ENCODE measurements around the gene SPNS3. TPM values are rescaled to one million over a fixed set of nuclear protein-coding genes. Genes with fewer than 3 reads are reported as not detected.

Gene SPNS3
- total and polyA plus RNA-seq, 10 of the 15 experiments (the other 5 are each of a cell fraction or from before 2014, with no cell fraction given), result 0.16 to 2.6 (median 0.97) TPM

DNA sequence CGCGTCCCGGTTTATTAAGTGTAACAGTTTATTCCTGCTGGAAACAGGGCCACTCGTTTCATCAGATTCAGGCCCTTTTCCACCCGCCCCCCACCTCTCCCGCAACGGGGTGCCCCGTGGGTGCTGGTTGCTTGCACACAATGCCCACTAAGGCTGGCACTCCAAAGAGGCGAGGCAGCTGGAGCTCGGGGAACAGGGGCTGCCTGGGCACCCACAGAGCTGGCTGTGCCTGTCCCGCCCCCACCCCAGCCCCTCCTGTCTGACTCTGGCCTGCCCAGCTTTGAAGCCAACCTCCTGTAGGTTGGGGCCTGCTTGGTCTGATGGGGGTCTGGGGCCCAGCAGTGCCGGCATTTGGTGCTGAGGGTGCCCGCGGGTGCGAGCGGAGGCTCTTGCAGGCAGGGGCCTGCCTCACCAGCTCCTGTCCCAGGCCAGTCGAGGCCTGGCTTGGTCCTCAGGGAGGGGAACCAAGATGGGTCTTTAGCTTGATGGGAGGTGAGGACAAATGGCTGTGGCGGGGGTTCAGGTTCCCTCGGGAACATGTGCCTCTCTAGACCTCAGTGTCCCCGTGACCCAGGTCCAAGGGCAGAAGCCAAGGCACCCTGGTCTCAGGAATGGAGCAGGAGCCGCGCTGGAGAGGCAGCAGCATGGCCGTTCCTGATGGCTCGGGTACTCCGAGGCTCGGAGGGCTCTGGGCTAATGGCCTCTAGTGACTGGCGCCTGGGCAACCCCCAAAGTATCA lies 101.4 kb downstream of the SPNS3 start:
- Histone ChIP-seq H3K27me3 (replicated peaks in 1 of 2; ENCODE audit: control insufficient read depth in 2 of 2, insufficient read depth in 2 of 2, low read length in 1 of 2) (no peaks in the 10 kb centered on the region), H3K27ac (ENCODE audit: control insufficient read depth, insufficient read depth) (no peak overlapping the region), H4K20me1 (ENCODE audit: control insufficient read depth, insufficient read depth) (no peaks in the 10 kb centered on the region), H3K4me1 (ENCODE audit: control insufficient read depth, insufficient read depth, low read length) (no peaks in the 10 kb centered on the region), H2AFZ (ENCODE audit: control insufficient read depth, low read depth, low read length) (no peak overlapping the region), H3K36me3 (ENCODE audit: control insufficient read depth in 2 of 2, insufficient read depth in 2 of 2, low read length in 1 of 2) (peaks cover 0 to 11% of the 10 kb centered on the region in 2 experiments; a peak in 3 of 4 replicates), H3K9ac (ENCODE audit: control insufficient read depth, insufficient read depth, low read length) (no peak overlapping the region), H3K79me2 (ENCODE audit: control insufficient read depth, insufficient read depth, low read length) (no peaks in the 10 kb centered on the region), H3K9me3 (replicated peaks; ENCODE audit: control insufficient read depth, insufficient read depth, low read length) (no peaks in the 10 kb centered on the region), H3K4me2 (ENCODE audit: control insufficient read depth, insufficient read depth) (no peak overlapping the region), H3K4me3 (no peak overlapping the region)
- DNase-seq (ENCODE audit: low read depth, low spot score) (no peak), FAIRE-seq (no peak), ATAC-seq (no peak; the same call in 2 of the 3 replicates)
- ChIA-PET RAD21 (ENCODE audit: unreplicated experiment) (no interaction called here), SMC1A (ENCODE audit: uncharacterized antibody, unreplicated experiment) (no interaction called here), CTCF (no interaction called here), POLR2A (no interaction called here)
- no TSS peak for BruUV-seq (replicated peaks)
- TF ChIP-seq POLR2A (IDR thresholded peaks at IDR 0.05; ENCODE audit: low read depth, low read length), result peak; percentile 50
- TF ChIP-seq ASH2L (IDR thresholded peaks at IDR 0.05; ENCODE audit: borderline replicate concordance, low read depth), result no peak
- WGBS (ENCODE audit: insufficient coverage, insufficient replicate concordance, low lambda C conversion rate, missing lambda C conversion rate), result 42% methylated on average over 26 of the region's 27 CpGs
- intact Hi-C loops (cut with micrococcal nuclease; ENCODE audit: unreplicated experiment) (no loop called here), in situ Hi-C loops (cut with MboI) (no loop called here)

DNA sequence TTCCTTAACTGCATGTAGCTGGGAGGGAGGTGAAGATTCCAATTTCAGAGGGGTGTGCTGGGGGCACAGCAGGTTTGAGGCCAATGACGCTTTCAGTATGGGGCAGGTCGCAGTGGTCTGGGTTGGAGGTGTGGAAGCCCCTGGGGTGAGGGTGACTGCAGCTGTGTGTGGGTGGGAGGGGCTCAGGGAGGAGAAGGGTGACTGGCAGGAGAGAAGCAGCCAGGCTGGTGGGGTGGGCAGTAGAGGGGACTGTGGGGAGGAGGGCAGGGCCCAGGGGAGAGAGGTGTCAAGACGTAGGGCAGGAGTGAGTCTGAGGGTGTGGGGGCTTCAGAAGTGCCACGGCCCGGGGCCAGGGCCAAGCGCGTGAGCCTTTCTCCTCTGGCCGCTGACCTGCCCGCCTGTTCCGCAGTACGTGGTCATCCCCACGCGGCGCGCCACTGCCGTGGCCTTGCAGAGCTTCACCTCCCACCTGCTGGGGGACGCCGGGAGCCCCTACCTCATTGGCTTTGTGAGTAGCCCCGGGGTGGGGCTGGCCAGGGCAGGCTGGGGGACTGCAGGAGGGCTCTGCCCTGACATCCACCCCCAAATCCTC lies 102.0 kb downstream of the SPNS3 start:
- in situ Hi-C loops (cut with MboI) (no loop called here), intact Hi-C loops (cut with micrococcal nuclease; ENCODE audit: unreplicated experiment) (no loop called here)
- Histone ChIP-seq H4K20me1 (ENCODE audit: control insufficient read depth, insufficient read depth) (no peaks in the 10 kb centered on the region), H3K4me2 (ENCODE audit: control insufficient read depth, insufficient read depth) (no peak overlapping the region), H3K27ac (ENCODE audit: control insufficient read depth, insufficient read depth) (no peak overlapping the region), H3K9me3 (replicated peaks; ENCODE audit: control insufficient read depth, insufficient read depth, low read length) (no peaks in the 10 kb centered on the region), H3K79me2 (ENCODE audit: control insufficient read depth, insufficient read depth, low read length) (no peaks in the 10 kb centered on the region), H3K4me3 (no peak overlapping the region), H3K4me1 (ENCODE audit: control insufficient read depth, insufficient read depth, low read length) (no peaks in the 10 kb centered on the region), H3K27me3 (replicated peaks in 1 of 2; ENCODE audit: control insufficient read depth in 2 of 2, insufficient read depth in 2 of 2, low read length in 1 of 2) (no peaks in the 10 kb centered on the region), H3K36me3 (ENCODE audit: control insufficient read depth in 2 of 2, insufficient read depth in 2 of 2, low read length in 1 of 2) (peaks cover 0 to 16% of the 10 kb centered on the region in 2 experiments; a peak in 3 of 4 replicates), H3K9ac (ENCODE audit: control insufficient read depth, insufficient read depth, low read length) (no peak overlapping the region), H2AFZ (ENCODE audit: control insufficient read depth, low read depth, low read length) (no peak overlapping the region)
- ATAC-seq, result no peak; the same call in 2 of the 3 replicates
- CTCF ChIA-PET, result no interaction called here
- DNase-seq (ENCODE audit: low read depth, low spot score), result no peak
- POLR2A ChIA-PET, result no interaction called here
- RAD21 ChIA-PET (ENCODE audit: unreplicated experiment), result no interaction called here
- BruUV-seq (replicated peaks), result no TSS peak
- 81% methylated on average over 14 of the region's 19 CpGs for WGBS (ENCODE audit: insufficient coverage, insufficient replicate concordance, low lambda C conversion rate, missing lambda C conversion rate)
- TF ChIP-seq, protein P1, sequence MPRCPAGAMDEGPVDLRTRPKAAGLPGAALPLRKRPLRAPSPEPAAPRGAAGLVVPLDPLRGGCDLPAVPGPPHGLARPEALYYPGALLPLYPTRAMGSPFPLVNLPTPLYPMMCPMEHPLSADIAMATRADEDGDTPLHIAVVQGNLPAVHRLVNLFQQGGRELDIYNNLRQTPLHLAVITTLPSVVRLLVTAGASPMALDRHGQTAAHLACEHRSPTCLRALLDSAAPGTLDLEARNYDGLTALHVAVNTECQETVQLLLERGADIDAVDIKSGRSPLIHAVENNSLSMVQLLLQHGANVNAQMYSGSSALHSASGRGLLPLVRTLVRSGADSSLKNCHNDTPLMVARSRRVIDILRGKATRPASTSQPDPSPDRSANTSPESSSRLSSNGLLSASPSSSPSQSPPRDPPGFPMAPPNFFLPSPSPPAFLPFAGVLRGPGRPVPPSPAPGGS (IDR thresholded peaks at IDR 0.05; ENCODE audit: borderline replicate concordance, insufficient read depth, low read depth, low read length, poor library complexity, severe bottlenecking), result peak; percentile 22
- TF ChIP-seq YY1 (IDR thresholded peaks at IDR 0.05; ENCODE audit: low read depth, low read length), result no peak
- SMC1A ChIA-PET (ENCODE audit: uncharacterized antibody, unreplicated experiment), result no interaction called here
- FAIRE-seq, result no peak
